Mesendoderm (in vitro differentiated cells): ENCODE results near the gene STX2.
"Not testable (repeated sequence)": the region's sequence is repeated elsewhere in the genome, so short reads cannot be mapped to it uniquely, and the experiment has no call there.

Source experiments
- DNase-seq: peaks from one replicate; pipeline ENCODE4 v3.0.0; 2013
- H2AK5ac ChIP-seq: 2 replicates; pipeline ENCODE4 v1.6.1; 2013; ENCODE audit warnings: low read length, inconsistent platforms
- H2BK120ac ChIP-seq: 2 replicates; pipeline ENCODE4 v1.6.1; 2013; ENCODE audit warnings: low read depth, mild to moderate bottlenecking, low read length, moderate library complexity, mixed read lengths
- H2BK15ac ChIP-seq: replicated peaks from 2 replicates; pipeline ENCODE4 v1.6.1; 2013; ENCODE audit warnings: low read depth, mild to moderate bottlenecking, moderate library complexity
- H2BK5ac ChIP-seq: 2 replicates; pipeline ENCODE4 v1.6.1; 2013; ENCODE audit warnings: low read length, inconsistent platforms
- H3K18ac ChIP-seq: 2 replicates; pipeline ENCODE4 v1.6.1; 2013; ENCODE audit warnings: mild to moderate bottlenecking, low read length, mixed read lengths
- H3K23ac ChIP-seq: one replicate; pipeline ENCODE4 v1.6.1; 2013; ENCODE audit warnings: low read length
- H3K27ac ChIP-seq: 2 replicates; pipeline ENCODE4 v1.5.1; 2013; ENCODE audit warnings: low read depth, mild to moderate bottlenecking, inconsistent platforms, low read length, moderate library complexity
- H3K27me3 ChIP-seq: 2 replicates; pipeline ENCODE4 v1.6.1; 2013; ENCODE audit warnings: low read length, control low read depth, mild to moderate bottlenecking, inconsistent platforms; ENCODE audit not compliant: insufficient read depth, poor library complexity
- H3K36me3 ChIP-seq: 2 replicates; pipeline ENCODE4 v1.6.1; 2013; ENCODE audit warnings: low read length, inconsistent platforms; ENCODE audit not compliant: control insufficient read depth, insufficient read depth
- H3K4ac ChIP-seq: one replicate; pipeline ENCODE4 v1.6.1; 2013; ENCODE audit warnings: low read depth, mild to moderate bottlenecking, low read length, moderate library complexity
- H3K4me1 ChIP-seq: 2 replicates; pipeline ENCODE4 v1.6.1; 2013; ENCODE audit warnings: low read depth, low read length, inconsistent platforms; ENCODE audit not compliant: control insufficient read depth
- H3K4me2 ChIP-seq: 2 replicates; pipeline ENCODE4 v1.6.1; 2013; ENCODE audit warnings: low read length
- H3K4me3 ChIP-seq: 2 replicates; pipeline ENCODE4 v1.5.1; 2013; ENCODE audit warnings: mild to moderate bottlenecking, low read length
- H3K56ac ChIP-seq: one replicate; pipeline ENCODE4 v1.6.1; 2013; ENCODE audit warnings: low read length
- H3K79me1 ChIP-seq: 2 replicates; pipeline ENCODE4 v1.6.1; 2013; ENCODE audit warnings: low read length, inconsistent platforms
- H3K79me2 ChIP-seq: 2 replicates; pipeline ENCODE4 v1.6.1; 2013; ENCODE audit warnings: mild to moderate bottlenecking, low read length; ENCODE audit not compliant: control insufficient read depth, insufficient read depth
- H3K9ac ChIP-seq: 2 replicates; pipeline ENCODE4 v1.6.1; 2013; ENCODE audit warnings: low read length, inconsistent platforms
- H4K5ac ChIP-seq: one replicate; pipeline ENCODE4 v1.6.1; 2013; ENCODE audit warnings: low read length
- H4K8ac ChIP-seq: one replicate; pipeline ENCODE4 v1.6.1; 2013; ENCODE audit warnings: low read depth, mild to moderate bottlenecking, control low read depth, low read length, moderate library complexity
- WGBS: extraction: QIAGEN DNeasy Blood & Tissue Kit; methylation state at CpG from one replicate; pipeline ENCODE4 v1.1.7; 2013; ENCODE audit warnings: low lambda C conversion rate, missing lambda C conversion rate; ENCODE audit not compliant: insufficient coverage; ENCODE audit errors: extremely low coverage; 5-methylcytosine and 5-hydroxymethylcytosine counted together

Gene STX2

DNA sequence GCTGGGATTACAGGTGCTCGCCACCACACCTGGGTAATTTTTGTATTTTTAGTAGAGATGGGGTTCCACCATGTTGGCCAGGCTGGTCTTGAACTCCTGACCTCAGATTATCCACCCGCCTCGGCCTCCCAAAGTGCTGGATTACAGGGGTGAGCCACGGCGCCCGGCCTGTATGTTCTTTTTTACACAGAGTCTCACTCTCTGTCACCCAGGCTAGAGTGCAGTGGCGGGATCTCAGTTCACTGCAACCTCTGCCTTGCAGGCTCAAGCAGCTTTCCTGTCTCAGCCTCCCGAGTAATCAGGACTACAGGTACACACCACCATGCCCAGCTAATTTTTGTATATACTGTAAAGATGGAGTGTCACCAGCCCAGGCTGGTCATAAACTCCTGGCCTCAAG lies 23.7 kb upstream of the STX2 start:
- not testable (repeated sequence) for H4K8ac ChIP-seq, H3K4me2 ChIP-seq, H3K4ac ChIP-seq, H3K79me2 ChIP-seq, H3K79me1 ChIP-seq, H3K23ac ChIP-seq, H3K4me1 ChIP-seq, H2BK5ac ChIP-seq, H3K9ac ChIP-seq, H2BK120ac ChIP-seq, H3K27me3 ChIP-seq, H3K18ac ChIP-seq, H4K5ac ChIP-seq, H3K27ac ChIP-seq, H3K4me3 ChIP-seq, H2AK5ac ChIP-seq, DNase-seq, H2BK15ac ChIP-seq, H3K36me3 ChIP-seq, H3K56ac ChIP-seq
- no CpG with 5 or more reads among the region's 8 CpGs for WGBS

DNA sequence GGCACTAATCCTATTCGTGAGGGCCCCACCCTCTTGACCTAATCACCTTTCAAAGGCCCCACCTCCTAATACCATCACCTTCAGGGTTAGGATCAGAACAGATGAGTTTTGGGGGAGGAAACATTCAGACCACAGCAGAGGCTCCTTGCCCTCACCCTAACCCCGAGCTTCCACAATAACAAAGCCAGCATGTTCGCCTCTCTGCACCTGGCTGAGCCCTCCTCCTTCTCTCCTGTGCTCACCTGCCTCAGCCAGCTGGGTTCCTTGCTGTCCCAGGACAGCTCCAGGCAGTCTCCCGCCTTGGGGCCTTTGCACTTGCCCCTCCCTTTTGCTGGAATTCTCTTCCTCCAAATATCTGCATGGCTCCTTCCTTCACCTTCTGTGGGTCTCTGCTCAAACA lies 23.1 kb upstream of the STX2 start:
- no peak overlapping the region for H3K56ac ChIP-seq
- H3K18ac ChIP-seq = no peak overlapping the region
- no peak for DNase-seq
- H3K4me1 ChIP-seq = no peaks in the 10 kb centered on the region
- no peak overlapping the region for H2BK5ac ChIP-seq
- no peak overlapping the region for H2BK120ac ChIP-seq
- H3K27me3 ChIP-seq = no peaks in the 10 kb centered on the region
- H3K27ac ChIP-seq = no peak overlapping the region
- no peaks in the 10 kb centered on the region for H3K36me3 ChIP-seq
- H3K4me3 ChIP-seq = no peak overlapping the region
- no peak overlapping the region for H3K9ac ChIP-seq
- WGBS = no CpG with 5 or more reads among the region's 4 CpGs
- H3K4me2 ChIP-seq = no peak overlapping the region
- H3K23ac ChIP-seq = no peak overlapping the region
- no peak overlapping the region for H4K8ac ChIP-seq
- no peak overlapping the region for H2AK5ac ChIP-seq
- H4K5ac ChIP-seq = no peak overlapping the region
- no peaks in the 10 kb centered on the region for H3K79me2 ChIP-seq
- no peak overlapping the region for H2BK15ac ChIP-seq
- no peaks in the 10 kb centered on the region for H3K79me1 ChIP-seq
- H3K4ac ChIP-seq = no peak overlapping the region

DNA sequence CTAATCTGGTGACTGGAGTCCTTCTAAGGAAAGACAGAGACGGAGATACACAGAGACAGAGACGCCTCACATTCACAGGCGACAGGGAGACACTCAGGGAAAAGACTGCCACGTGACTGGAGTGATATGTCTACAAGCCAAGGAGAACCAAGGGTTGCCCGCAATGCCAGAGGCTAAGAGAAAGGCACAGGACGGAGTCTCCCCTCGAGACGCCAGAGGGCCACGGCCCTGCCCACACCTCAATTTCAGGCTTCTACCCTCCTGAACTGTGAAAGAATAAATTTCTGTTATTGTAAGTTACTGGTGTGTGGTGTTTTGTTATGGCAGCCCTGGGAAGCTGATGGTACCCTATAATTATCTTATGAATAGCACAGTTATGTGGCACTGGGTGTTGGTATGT lies 21.3 kb upstream of the STX2 start:
- Histone ChIP-seq H3K36me3 (no peaks in the 10 kb centered on the region), H3K27ac (no peak overlapping the region), H3K56ac (no peak overlapping the region), H3K4me1 (no peaks in the 10 kb centered on the region), H3K9ac (no peak overlapping the region), H3K4ac (no peak overlapping the region), H2AK5ac (no peak overlapping the region), H3K18ac (no peak overlapping the region), H3K4me2 (no peak overlapping the region), H4K5ac (no peak overlapping the region), H3K23ac (no peak overlapping the region), H2BK5ac (no peak overlapping the region), H4K8ac (no peak overlapping the region), H2BK15ac (no peak overlapping the region), H3K4me3 (no peak overlapping the region), H3K79me2 (no peaks in the 10 kb centered on the region), H3K27me3 (no peaks in the 10 kb centered on the region), H2BK120ac (no peak overlapping the region), H3K79me1 (no peaks in the 10 kb centered on the region)
- no peak for DNase-seq
- no CpG with 5 or more reads among the region's 9 CpGs for WGBS

DNA sequence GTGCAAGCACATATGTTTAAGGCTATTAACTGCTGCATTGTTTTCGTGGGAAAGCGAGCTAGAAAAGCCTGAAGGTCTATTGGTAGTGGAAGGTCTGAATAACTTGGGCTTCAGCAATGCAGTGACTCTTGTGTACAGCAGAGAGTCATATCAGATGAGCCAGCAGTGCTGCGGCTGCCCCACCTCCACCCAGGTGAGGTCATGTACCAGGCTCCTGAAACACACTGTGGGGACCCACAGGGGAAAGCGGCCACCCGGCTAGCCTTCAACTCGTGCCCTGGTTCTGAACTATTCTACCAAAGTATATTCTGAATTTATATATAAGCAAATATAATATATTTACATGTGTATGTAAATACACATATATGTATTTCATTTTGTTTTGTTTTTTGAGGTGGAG lies 20.1 kb upstream of the STX2 start:
- no peak overlapping the region for H3K4me3 ChIP-seq
- H3K23ac ChIP-seq = no peak overlapping the region
- no peak overlapping the region for H3K18ac ChIP-seq
- H2BK120ac ChIP-seq = no peak overlapping the region
- H3K4me1 ChIP-seq = no peaks in the 10 kb centered on the region
- H3K56ac ChIP-seq = no peak overlapping the region
- H3K9ac ChIP-seq = no peak overlapping the region
- no peak overlapping the region for H3K27ac ChIP-seq
- H3K27me3 ChIP-seq = no peaks in the 10 kb centered on the region
- H2AK5ac ChIP-seq = no peak overlapping the region
- no peak overlapping the region for H3K4ac ChIP-seq
- no peak for DNase-seq
- no peaks in the 10 kb centered on the region for H3K79me1 ChIP-seq
- no peak overlapping the region for H2BK5ac ChIP-seq
- H3K36me3 ChIP-seq = no peaks in the 10 kb centered on the region
- no peak overlapping the region for H4K5ac ChIP-seq
- no peaks in the 10 kb centered on the region for H3K79me2 ChIP-seq
- no peak overlapping the region for H2BK15ac ChIP-seq
- no CpG with 5 or more reads among the region's 6 CpGs for WGBS
- H3K4me2 ChIP-seq = no peak overlapping the region
- H4K8ac ChIP-seq = no peak overlapping the region

DNA sequence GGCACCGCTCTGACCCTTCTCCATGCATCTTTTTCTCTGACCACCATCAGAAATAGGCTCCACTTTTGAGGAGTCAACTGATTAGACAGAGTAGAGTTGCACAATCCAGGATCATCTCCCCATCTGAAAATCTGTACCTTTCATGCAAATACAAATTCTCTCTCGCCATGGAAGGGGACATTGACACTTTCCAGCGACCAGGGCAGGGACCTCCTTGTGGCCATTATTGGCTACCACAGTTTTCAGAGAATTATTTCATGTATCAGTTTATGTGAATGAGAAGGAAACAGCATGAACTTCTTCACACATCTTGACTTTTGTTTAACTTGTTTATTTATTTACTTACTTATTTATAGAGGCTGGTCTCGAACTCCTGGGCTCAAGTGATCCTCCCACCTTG lies 19.0 kb upstream of the STX2 start:
- WGBS = no CpG with 5 or more reads among the region's 4 CpGs
- no peaks in the 10 kb centered on the region for H3K36me3 ChIP-seq
- H3K27me3 ChIP-seq = no peaks in the 10 kb centered on the region
- no peak overlapping the region for H2BK120ac ChIP-seq
- no peak overlapping the region for H3K56ac ChIP-seq
- H4K8ac ChIP-seq = no peak overlapping the region
- H3K4me3 ChIP-seq = no peak overlapping the region
- no peak overlapping the region for H2AK5ac ChIP-seq
- H4K5ac ChIP-seq = no peak overlapping the region
- H3K4me1 ChIP-seq = no peaks in the 10 kb centered on the region
- H3K27ac ChIP-seq = no peak overlapping the region
- H3K4me2 ChIP-seq = no peak overlapping the region
- H3K4ac ChIP-seq = no peak overlapping the region
- H3K79me2 ChIP-seq = no peaks in the 10 kb centered on the region
- no peaks in the 10 kb centered on the region for H3K79me1 ChIP-seq
- H2BK15ac ChIP-seq = no peak overlapping the region
- H3K9ac ChIP-seq = no peak overlapping the region
- H2BK5ac ChIP-seq = no peak overlapping the region
- no peak overlapping the region for H3K23ac ChIP-seq
- H3K18ac ChIP-seq = no peak overlapping the region
- no peak for DNase-seq

DNA sequence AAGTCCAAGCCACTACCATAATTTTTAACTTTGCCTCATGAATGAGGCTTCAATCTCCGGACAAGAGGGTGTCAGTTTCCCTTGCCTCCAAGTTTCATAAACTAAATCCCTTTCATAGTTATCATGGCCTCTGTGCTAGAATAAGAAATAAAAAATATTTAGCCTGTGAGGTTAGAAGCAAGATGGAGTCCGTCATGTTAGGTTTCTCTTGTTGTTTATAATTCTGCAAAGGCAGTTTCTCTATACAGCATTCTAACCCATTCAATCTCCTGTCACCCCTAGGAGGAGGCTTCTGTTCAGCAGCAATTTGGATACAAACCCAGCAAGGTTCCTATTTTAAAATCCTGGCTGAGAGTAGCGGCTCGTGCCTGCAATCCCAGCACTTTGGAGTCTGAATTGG lies 17.0 kb upstream of the STX2 start:
- Histone ChIP-seq H3K36me3 (no peaks in the 10 kb centered on the region), H2AK5ac (no peak overlapping the region), H3K27ac (no peak overlapping the region), H3K4me3 (no peak overlapping the region), H3K56ac (no peak overlapping the region), H2BK15ac (no peak overlapping the region), H2BK120ac (no peak overlapping the region), H3K79me2 (no peaks in the 10 kb centered on the region), H3K23ac (no peak overlapping the region), H3K4ac (no peak overlapping the region), H3K9ac (no peak overlapping the region), H3K79me1 (no peaks in the 10 kb centered on the region), H4K5ac (no peak overlapping the region), H2BK5ac (no peak overlapping the region), H3K18ac (no peak overlapping the region), H3K4me2 (no peak overlapping the region), H3K4me1 (no peaks in the 10 kb centered on the region), H4K8ac (no peak overlapping the region), H3K27me3 (no peaks in the 10 kb centered on the region)
- DNase-seq = no peak
- no CpG with 5 or more reads among the region's 4 CpGs for WGBS
